H7 (cell line): ENCODE results near the gene LUZP2. TPM values are rescaled to one million over a fixed set of nuclear protein-coding genes. Genes with fewer than 3 reads are reported as not detected.
"Not testable (repeated sequence)": the region's sequence is repeated elsewhere in the genome, so short reads cannot be mapped to it uniquely, and the experiment has no call there.

ENCODE experiments used
- DNase-seq: peaks from one replicate; pipeline ENCODE4 v3.0.0; 2012
- H3K27me3 ChIP-seq: 2 replicates; pipeline ENCODE4 v1.6.0; 2011; ENCODE audit warnings: mild to moderate bottlenecking, low read length; ENCODE audit not compliant: control insufficient read depth, insufficient read depth
- H3K36me3 ChIP-seq: replicated peaks from 2 replicates; pipeline ENCODE4 v1.5.1; 2011; ENCODE audit warnings: low read length; ENCODE audit not compliant: control insufficient read depth, insufficient read depth
- H3K4me3 ChIP-seq: 2 replicates; pipeline ENCODE4 v1.5.1; 2011; ENCODE audit warnings: low read depth, mild to moderate bottlenecking, control low read depth, low read length, moderate library complexity; ENCODE audit not compliant: insufficient read depth
- total RNA-seq: library from RNA; depleted of rRNA; stranded (reverse); fragments of >200 nt; shearing (Covaris generic); gene quantifications from 2 replicates; pipeline ENCODE4 v1.2.3, GENCODE V29; 2014

The LUZP2 gene
- total RNA-seq, 1 experiment from 2014 or later: 0.07 TPM

DNA sequence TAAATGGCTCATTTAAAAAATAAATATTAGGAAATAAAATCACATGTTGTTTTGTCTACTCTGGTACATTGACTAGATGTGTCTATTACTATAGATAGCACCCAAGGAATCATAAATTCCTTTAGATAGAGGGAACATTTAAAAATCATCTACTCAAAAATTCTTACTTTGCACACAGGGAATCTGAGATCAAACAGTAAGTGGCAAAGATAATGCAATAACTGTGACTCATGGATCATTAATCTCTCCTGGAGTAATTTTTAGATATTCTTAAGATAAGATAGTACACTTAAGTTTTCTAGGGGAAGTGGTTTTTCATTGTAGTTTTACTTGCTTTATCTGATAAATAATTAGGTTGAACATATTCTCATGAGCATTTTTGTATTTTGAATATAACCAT lies 468.9 kb downstream of the LUZP2 start:
- H3K36me3 ChIP-seq: no peaks in the 10 kb centered on the region
- H3K27me3 ChIP-seq: no peaks in the 10 kb centered on the region
- DNase-seq: no peak
- H3K4me3 ChIP-seq: no peak overlapping the region

DNA sequence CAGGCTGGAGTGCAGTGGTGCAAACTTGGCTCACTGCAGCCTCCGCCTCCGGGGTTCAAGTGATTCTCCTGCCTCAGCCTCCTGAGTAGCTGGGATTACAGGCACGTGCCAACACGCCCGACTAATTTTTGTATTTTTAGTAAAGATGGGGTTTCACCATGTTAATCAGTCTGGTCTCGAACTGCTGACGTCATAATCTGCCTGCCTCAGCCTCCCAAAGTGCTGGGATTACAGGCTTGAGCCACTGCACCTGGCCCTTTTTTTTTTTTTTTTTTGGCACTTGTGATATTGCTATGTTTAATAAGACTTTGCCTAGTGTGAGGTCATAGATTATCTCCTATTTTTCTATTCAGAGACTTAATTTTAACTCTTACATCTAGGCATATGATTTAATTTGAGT lies 497.1 kb downstream of the LUZP2 start:
- H3K4me3 ChIP-seq, H3K27me3 ChIP-seq, H3K36me3 ChIP-seq, DNase-seq: not testable (repeated sequence)

DNA sequence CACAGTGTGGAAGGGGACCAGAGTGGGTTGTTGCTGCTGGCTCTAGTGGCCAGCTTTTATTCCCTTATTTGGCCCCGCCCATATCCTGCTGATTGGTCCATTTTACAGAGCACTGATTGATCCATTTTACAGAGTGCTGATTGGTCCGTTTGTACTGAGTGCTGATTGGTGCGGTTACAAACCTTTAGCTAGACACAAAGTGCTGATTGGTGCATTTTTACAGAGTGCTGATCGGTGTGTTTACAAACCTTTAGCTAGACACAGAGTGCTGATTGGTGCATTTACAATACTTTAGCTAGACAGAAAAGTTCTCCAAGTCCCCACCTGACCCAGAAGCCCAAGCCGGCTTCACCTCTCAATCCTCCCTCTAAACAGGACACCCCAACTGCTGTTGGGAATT lies 503.1 kb downstream of the LUZP2 start:
- not testable (repeated sequence) for H3K27me3 ChIP-seq, DNase-seq, H3K4me3 ChIP-seq, H3K36me3 ChIP-seq

DNA sequence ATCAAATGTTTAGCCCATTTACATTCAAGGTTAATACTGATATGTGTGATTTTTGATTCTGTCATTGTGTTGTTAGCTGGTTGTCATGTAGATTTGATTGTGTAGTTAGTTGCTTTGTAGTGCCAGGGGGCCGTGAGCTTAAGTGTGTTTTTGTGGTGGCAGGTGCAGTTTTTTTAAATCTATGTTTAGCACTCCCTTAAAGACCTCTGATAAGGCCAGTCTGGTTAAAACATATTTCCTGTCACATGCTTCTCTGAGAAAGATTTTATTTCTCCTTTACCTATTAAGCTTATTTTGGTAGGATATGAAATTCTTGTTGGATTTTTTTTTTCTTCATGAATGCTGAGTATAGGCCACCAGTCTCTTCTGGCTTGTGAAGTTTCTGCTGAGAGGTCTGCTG lies 540.6 kb downstream of the LUZP2 start:
- Histone ChIP-seq H3K4me3 (no peak overlapping the region), H3K27me3 (no peaks in the 10 kb centered on the region), H3K36me3 (no peaks in the 10 kb centered on the region)
- DNase-seq: no peak

DNA sequence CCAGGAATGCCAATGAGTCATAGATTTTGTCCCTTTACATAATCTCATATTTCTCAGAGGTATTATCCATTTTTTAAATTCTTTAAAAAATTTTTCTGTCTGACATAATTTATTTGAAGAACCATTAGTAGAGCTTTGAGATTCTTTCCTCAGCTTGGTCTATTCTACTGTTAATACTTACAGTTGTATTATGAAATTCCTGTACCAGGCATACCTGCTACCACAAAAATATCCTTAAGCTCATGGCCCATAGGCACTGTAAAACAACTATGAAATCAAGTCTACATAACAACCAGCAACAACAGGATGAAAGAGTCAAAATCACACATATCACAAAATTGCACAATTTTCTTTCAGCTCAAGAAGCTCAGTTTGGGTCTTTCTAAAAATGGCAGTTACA lies 541.3 kb downstream of the LUZP2 start:
- Histone ChIP-seq H3K36me3 (no peaks in the 10 kb centered on the region), H3K4me3 (no peak overlapping the region), H3K27me3 (no peaks in the 10 kb centered on the region)
- DNase-seq: no peak

DNA sequence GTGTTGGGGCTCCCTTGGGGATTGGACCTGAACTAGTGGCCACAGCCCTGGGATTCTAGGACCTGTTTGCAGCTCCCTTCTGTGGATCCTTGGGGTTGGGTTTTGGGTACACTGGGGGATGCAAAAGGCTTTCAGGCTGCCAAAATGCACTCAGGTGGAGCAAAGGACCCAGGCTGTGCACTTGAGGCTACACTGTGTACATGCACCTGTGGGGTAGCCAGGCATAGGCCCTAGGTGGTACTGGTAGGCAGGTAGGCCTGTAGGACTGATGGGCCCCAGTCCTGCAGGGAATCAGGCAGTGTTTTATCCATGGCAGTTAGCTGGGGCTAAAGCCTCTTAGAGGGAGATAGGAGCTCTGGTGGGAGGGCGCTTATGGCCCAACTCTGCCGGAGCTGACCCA lies 542.3 kb downstream of the LUZP2 start:
- no peak for DNase-seq
- H3K27me3 ChIP-seq: no peaks in the 10 kb centered on the region
- H3K4me3 ChIP-seq: no peak overlapping the region
- H3K36me3 ChIP-seq: no peaks in the 10 kb centered on the region

DNA sequence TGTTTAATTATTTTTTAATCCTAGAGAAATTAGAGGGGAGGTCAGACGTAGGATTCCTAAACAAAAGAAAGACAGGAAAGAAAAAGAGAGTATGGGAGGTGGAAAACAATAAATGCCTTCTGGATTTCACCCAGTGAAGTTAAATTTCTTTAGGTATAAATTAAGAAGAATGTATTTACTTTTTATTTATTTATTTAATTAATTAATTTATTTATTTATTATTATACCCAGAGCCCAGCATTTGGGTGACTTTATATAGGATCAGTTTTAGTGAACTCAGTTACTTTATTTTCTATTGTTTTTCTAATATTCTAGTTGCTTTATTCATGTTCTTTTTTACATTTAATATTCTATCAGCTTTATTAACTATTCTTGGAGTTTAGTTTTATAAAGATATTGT lies 551.8 kb downstream of the LUZP2 start:
- Histone ChIP-seq H3K36me3 (no peaks in the 10 kb centered on the region), H3K4me3 (no peak overlapping the region), H3K27me3 (no peaks in the 10 kb centered on the region)
- DNase-seq: no peak

DNA sequence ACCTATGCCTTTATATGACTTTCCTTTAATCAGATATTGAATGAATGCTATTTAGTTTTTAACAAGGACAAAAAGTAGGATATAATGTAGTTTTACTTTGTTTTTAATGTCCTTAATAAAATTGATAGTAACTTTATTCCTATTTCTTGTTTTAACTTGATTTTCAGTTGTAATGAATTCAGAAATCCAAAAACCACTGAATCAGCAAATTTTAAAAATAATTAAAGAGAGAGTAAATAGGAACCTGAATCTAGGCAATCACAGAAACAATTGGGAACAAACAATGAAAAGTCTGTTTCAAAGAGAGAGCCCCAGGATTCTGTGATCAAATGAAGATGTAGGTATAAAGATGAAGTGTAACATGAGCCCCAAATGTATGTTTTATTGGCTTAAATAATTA lies 556.0 kb downstream of the LUZP2 start:
- no peaks in the 10 kb centered on the region for H3K27me3 ChIP-seq
- no peaks in the 10 kb centered on the region for H3K36me3 ChIP-seq
- no peak for DNase-seq
- H3K4me3 ChIP-seq: no peak overlapping the region

DNA sequence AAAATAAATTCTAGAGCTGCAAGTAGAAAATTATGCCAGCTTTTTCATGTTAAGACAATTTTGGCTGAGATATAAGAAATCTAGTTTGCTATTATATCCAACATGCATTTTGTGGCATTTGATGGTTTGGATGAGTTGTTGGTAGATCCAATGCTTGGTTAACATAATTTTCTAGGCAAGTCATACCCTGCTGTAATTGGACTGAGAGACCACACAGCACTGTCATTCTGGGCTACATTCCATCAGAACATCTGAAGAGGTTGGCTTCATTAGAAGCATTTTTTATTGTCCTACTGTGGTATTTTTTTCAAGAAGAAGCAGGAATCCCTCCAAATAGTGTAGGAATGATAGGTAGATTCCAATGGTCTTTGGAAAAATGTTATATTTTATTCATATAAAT lies 561.0 kb downstream of the LUZP2 start:
- DNase-seq: no peak
- H3K4me3 ChIP-seq: no peak overlapping the region
- H3K36me3 ChIP-seq: no peaks in the 10 kb centered on the region
- no peaks in the 10 kb centered on the region for H3K27me3 ChIP-seq

DNA sequence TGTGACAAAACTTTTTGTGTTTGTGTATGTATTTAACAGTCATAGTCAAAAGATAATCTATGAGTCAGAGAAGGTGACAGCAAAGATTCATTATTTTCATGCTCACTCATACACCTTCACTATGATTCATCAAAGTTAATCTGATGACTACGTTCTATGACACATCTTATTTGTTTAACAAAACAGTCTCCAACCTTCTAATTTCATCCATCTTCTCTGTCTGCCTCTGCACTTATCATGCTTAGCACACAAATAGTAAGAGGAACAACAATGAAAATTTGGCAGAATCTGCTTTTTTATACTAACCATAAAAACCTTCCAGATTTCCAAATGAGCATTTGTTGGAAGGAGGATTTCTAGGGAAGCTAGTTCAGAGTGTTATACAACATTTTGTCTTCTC lies 568.9 kb downstream of the LUZP2 start:
- no peak overlapping the region for H3K4me3 ChIP-seq
- no peaks in the 10 kb centered on the region for H3K27me3 ChIP-seq
- H3K36me3 ChIP-seq: no peaks in the 10 kb centered on the region
- no peak for DNase-seq

DNA sequence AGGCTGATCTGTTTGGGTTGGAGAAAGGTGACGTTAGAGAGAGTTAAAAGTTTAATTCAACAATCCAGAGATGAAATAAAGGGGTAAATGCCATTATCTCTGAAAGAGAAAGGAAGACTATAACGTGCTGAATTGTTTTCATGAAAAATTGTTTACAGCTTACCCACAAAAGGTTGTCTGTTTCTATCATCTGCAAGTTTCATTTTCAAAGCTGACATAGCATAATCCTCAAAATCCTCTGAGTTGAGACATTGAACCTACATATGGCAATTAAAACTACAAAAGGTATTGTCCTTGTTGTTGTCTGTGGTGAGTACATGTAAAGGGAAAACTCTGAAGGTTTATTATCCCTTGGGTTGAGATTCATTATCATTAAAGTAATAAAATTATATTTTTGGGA lies 569.9 kb downstream of the LUZP2 start:
- Histone ChIP-seq H3K4me3 (no peak overlapping the region), H3K27me3 (no peaks in the 10 kb centered on the region), H3K36me3 (no peaks in the 10 kb centered on the region)
- DNase-seq: no peak

DNA sequence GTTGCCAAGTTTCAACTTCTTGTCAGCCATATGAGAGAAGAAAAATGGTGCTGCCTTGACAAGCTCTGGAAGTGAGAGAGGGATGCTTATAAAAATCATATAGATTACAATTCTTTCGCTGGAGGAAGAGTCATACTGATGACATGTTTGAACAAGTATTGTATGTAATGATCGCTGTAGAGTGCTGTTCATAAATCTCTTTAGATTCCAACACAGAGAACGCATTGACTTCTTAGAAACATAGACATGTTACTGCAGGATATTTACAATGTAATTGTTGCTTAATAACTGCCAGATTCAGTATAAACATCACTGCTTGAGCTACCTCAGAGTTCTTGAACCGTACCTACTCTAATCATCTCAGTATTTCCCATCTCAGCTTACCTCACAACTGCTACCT lies 571.6 kb downstream of the LUZP2 start:
- no peak for DNase-seq
- Histone ChIP-seq H3K4me3 (no peak overlapping the region), H3K27me3 (no peaks in the 10 kb centered on the region), H3K36me3 (no peaks in the 10 kb centered on the region)

DNA sequence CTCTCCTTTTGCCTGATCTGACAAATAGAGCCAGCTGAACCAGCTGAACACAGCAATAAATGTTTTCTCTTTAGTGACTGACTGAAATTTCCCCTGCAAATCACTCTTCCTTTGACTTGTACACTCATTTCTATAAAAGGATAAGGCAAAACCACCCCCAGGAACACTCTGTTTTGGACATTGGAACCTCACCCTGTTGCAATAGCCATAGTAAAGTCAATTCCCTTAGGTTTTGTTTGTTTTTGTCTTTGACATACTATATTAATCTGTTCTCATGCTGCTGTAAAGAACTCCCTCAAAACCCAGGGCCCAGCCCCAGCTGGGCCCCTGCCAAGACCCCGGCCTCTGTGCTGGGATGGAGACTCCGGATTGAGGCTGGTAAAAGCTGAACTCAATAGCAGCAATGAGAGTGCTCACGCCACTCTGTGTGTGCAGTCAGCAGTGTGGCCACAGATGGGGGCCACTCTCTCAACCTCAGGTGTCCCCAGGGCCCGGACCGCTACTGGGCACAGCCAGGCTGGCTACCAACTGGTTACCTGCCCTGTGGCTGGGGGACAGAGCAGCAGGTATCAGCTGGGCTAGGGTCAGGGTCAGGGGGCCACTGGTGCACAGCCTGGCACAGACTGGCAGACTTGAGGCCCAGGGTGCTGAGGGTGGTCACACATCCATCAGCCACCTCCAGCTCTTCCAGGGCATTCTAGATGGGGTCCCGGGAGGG lies 597.4 kb downstream of the LUZP2 start:
- Histone ChIP-seq H3K27me3 (no peaks in the 10 kb centered on the region), H3K36me3 (no peaks in the 10 kb centered on the region), H3K4me3 (no peak overlapping the region)
- no peak for DNase-seq

DNA sequence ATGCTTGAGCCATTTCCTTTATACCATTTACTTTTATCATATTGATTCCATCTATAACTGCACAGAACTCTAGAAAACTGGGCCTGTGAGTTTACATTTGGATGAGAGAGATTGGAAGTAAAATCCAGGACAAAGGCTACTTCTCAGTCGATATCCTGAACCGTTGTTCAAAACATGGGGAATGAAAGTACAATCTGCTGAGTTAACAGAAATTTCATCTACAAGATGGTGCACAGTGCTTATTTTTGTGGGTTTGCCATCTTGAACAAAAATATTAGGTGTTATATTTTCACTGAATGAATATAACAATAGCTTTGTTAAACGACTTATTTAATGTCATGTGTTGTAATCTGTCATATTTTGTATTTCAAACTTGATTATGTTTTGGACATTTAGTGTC lies 622.6 kb downstream of the LUZP2 start:
- H3K36me3 ChIP-seq: no peaks in the 10 kb centered on the region
- no peak for DNase-seq
- no peak overlapping the region for H3K4me3 ChIP-seq
- no peaks in the 10 kb centered on the region for H3K27me3 ChIP-seq
